T-cell (primary cell): ENCODE results near the gene HOXD12. TPM values are rescaled to one million over a fixed set of nuclear protein-coding genes. Genes with fewer than 3 reads are reported as not detected.

ENCODE experiments used
- ATAC-seq, 4 experiments: fragments of 200-7000 bp in 3 of 4; fragments of 150-1000 bp in 1 of 4; cut with Tn5 transposase; replicated peaks in 1 of 4; 1 replicate in 3 of 4; 2 replicates in 1 of 4; pipeline ENCODE4 v1.10.0; 2021; ENCODE audit warnings: moderate library complexity in 3 of 4, mild to moderate bottlenecking in 2 of 4, moderate number of reproducible peaks in 1 of 4
- CTCF ChIA-PET, 2 donors: fragments of 300-600 bp; sonication (Branson Sonifier 250); formaldehyde crosslinking; loops; one replicate each; lab custom pipeline; 2022; ENCODE audit warnings: antibody characterized with exemption in 2 of 2; lab: Charles Lee
- POLR2A ChIA-PET, 2 donors: fragments of 300-600 bp; sonication (Branson Sonifier 250); formaldehyde crosslinking; loops; one replicate each; lab custom pipeline; 2022; ENCODE audit warnings: antibody characterized with exemption in 2 of 2; lab: Charles Lee
- DNase-seq, 35 experiments: peaks; one replicate each; pipeline versions ENCODE4 v3.0.0 to v3.0.0-alpha.2; 2013 to 2023
- H3K27ac ChIP-seq: one replicate; pipeline ENCODE4 v1.5.1; 2013; ENCODE audit warnings: low read length
- H3K27me3 ChIP-seq, 2 experiments: replicated peaks in 1 of 2; 1 replicate in 1 of 2; 2 replicates in 1 of 2; pipeline versions ENCODE4 v1.6.1 to v1.7.0; 2013; ENCODE audit warnings: low read length in 1 of 2, mixed read lengths in 1 of 2; ENCODE audit not compliant: control insufficient read depth in 2 of 2, insufficient read depth in 2 of 2; ENCODE audit errors: extremely low read depth in 1 of 2
- H3K36me3 ChIP-seq, 2 donors: 1 replicate in 1 of 2; 2 replicates in 1 of 2; pipeline versions ENCODE4 v1.6.1 to v1.7.0; 2013; ENCODE audit warnings: low read length in 1 of 2; ENCODE audit not compliant: control insufficient read depth in 2 of 2, insufficient read depth in 1 of 2; ENCODE audit errors: extremely low read depth in 1 of 2
- H3K4me1 ChIP-seq, 2 experiments: 1 replicate in 1 of 2; 2 replicates in 1 of 2; pipeline versions ENCODE4 v1.6.1 to v1.7.0; 2013; ENCODE audit warnings: low read length in 2 of 2, mixed read lengths in 1 of 2; ENCODE audit not compliant: insufficient read depth in 2 of 2, control insufficient read depth in 1 of 2; ENCODE audit errors: extremely low read depth in 1 of 2
- H3K4me3 ChIP-seq, 2 donors: 1 replicate in 1 of 2; 2 replicates in 1 of 2; pipeline versions ENCODE4 v1.5.1 to v1.7.0; 2013; ENCODE audit warnings: mild to moderate bottlenecking in 2 of 2, low read length in 1 of 2, moderate library complexity in 1 of 2; ENCODE audit not compliant: control insufficient read depth in 1 of 2; ENCODE audit errors: extremely low read depth in 1 of 2
- H3K9me3 ChIP-seq: 2 replicates; pipeline ENCODE4 v1.7.0; 2013
- H3K27ac Mint-ChIP-seq, 2 donors: one replicate each; pipeline ENCODE4 v1.8.0; 2020 to 2021; ENCODE audit warnings: mild to moderate bottlenecking in 2 of 2, mixed read lengths in 2 of 2
- H3K27me3 Mint-ChIP-seq, 2 donors: one replicate each; pipeline ENCODE4 v1.8.0; 2021 to 2022; ENCODE audit warnings: mixed read lengths in 2 of 2
- H3K36me3 Mint-ChIP-seq: one replicate; pipeline ENCODE4 v1.8.0; 2021; ENCODE audit warnings: mixed read lengths
- H3K4me1 Mint-ChIP-seq, 3 donors: one replicate each; pipeline ENCODE4 v1.8.0; 2020 to 2022; ENCODE audit warnings: mixed read lengths in 3 of 3, mild to moderate bottlenecking in 1 of 3
- H3K4me3 Mint-ChIP-seq, 3 donors: one replicate each; pipeline ENCODE4 v1.8.0; 2020 to 2022; ENCODE audit warnings: mild to moderate bottlenecking in 3 of 3, mixed read lengths in 3 of 3, moderate library complexity in 3 of 3
- H3K9me3 Mint-ChIP-seq, 3 donors: one replicate each; pipeline ENCODE4 v1.8.0; 2020 to 2022; ENCODE audit warnings: mixed read lengths in 3 of 3
- WGBS: methylation state at CpG from one replicate; pipeline ENCODE4 v1.1.5; 2013; ENCODE audit warnings: missing lambda C conversion rate; ENCODE audit not compliant: insufficient coverage; 5-methylcytosine and 5-hydroxymethylcytosine counted together
- total RNA-seq, 35 experiments: library from RNA in 6 of 35; stranded (reverse) in 6 of 35; fragments of 120-200 nt in 1 of 35; gene quantifications; one replicate each; pipeline versions ENCODE4 v1.2.1 to v1.2.4 and lab custom pipeline; 2013 to 2026

Gene HOXD12
- total RNA-seq (not detected), total RNA-seq (lab: John Stamatoyannopoulos, UW) (0 to 0.12 (median 0) reads per million in 29 experiments)
- total RNA-seq (2013) = not detected

GRCh38 chr2:176099728-176100546, at the start of gene HOXD12:
TSS of gene HOXD12 (plus strand) at chr2:176099795. CDS start at chr2:176099802, 7 bp downstream.
- ATAC-seq = no peak
- no peaks in the 10 kb centered on the region for H3K36me3 Mint-ChIP-seq
- no peaks in the 10 kb centered on the region for H3K9me3 ChIP-seq
- peak in 1 of 35 experiments; percentile 18 for DNase-seq
- H3K4me3 ChIP-seq = no peak within 1 kb of the TSS
- ChIA-PET CTCF (interaction anchor here in 1 of 2 donors (0.5 kb wide), 1 partner anchor 730 kb away, joined by 8 read pairs; no protein-coding TSS in a partner anchor), POLR2A (no interaction called here)
- H3K36me3 ChIP-seq = no peaks in the 10 kb centered on the region
- H3K4me1 Mint-ChIP-seq = peaks cover 19 to 29% (median 24%) of the 10 kb centered on the region in 3 donors
- peaks cover 8 to 26% of the 10 kb centered on the region in 2 experiments for H3K4me1 ChIP-seq
- H3K27me3 ChIP-seq = peaks cover 35 to 83% of the 10 kb centered on the region in 2 experiments
- H3K27ac Mint-ChIP-seq = no peak within 1 kb of the TSS
- 13% methylated on average over 70 of the region's 70 CpGs for WGBS
- no peak within 1 kb of the TSS for H3K27ac ChIP-seq
- H3K9me3 Mint-ChIP-seq = no peaks in the 10 kb centered on the region
- peak within 1 kb of the TSS in 1 of 3 donors; percentile 75 for H3K4me3 Mint-ChIP-seq
- peaks cover 86 to 93% of the 10 kb centered on the region in 2 donors for H3K27me3 Mint-ChIP-seq

GRCh38 chr2:176056406-176056805, 43.2 kb upstream of the HOXD12 start:
- Histone ChIP-seq H3K4me1 (no peaks in the 10 kb centered on the region), H3K27ac (no peak overlapping the region), H3K4me3 (no peak overlapping the region), H3K36me3 (no peaks in the 10 kb centered on the region), H3K27me3 (peaks cover 4 to 10% of the 10 kb centered on the region in 2 experiments), H3K9me3 (no peaks in the 10 kb centered on the region)
- POLR2A ChIA-PET = no interaction called here
- H3K27ac Mint-ChIP-seq = no peak overlapping the region
- no peak overlapping the region for H3K4me3 Mint-ChIP-seq
- CTCF ChIA-PET = no interaction called here
- WGBS = no CpG with 5 or more reads among the region's 1 CpG
- no peaks in the 10 kb centered on the region for H3K36me3 Mint-ChIP-seq
- DNase-seq (no peak), ATAC-seq (no peak)
- peaks cover 39 to 58% of the 10 kb centered on the region in 2 donors for H3K27me3 Mint-ChIP-seq
- H3K4me1 Mint-ChIP-seq = no peaks in the 10 kb centered on the region
- no peaks in the 10 kb centered on the region for H3K9me3 Mint-ChIP-seq

- no peak overlapping the region for H3K27ac ChIP-seq
- peaks cover 10 to 14% (median 12%) of the 10 kb centered on the region in 3 donors for H3K4me1 Mint-ChIP-seq
- DNase-seq (no peak), ATAC-seq (no peak)
- CTCF ChIA-PET = no interaction called here
- WGBS = no CpG with 5 or more reads among the region's 2 CpGs
- no peaks in the 10 kb centered on the region for H3K36me3 ChIP-seq
- H3K4me1 ChIP-seq = peaks cover 0 to 13% of the 10 kb centered on the region in 2 experiments
- POLR2A ChIA-PET = no interaction called here
- no peak overlapping the region for H3K27ac Mint-ChIP-seq
- no peaks in the 10 kb centered on the region for H3K9me3 ChIP-seq
- no peak overlapping the region for H3K4me3 Mint-ChIP-seq
- peaks cover 54 to 67% of the 10 kb centered on the region in 2 donors for H3K27me3 Mint-ChIP-seq
- peaks cover 30 to 36% of the 10 kb centered on the region in 2 experiments for H3K27me3 ChIP-seq
- no peaks in the 10 kb centered on the region for H3K9me3 Mint-ChIP-seq
- no peaks in the 10 kb centered on the region for H3K36me3 Mint-ChIP-seq
- H3K4me3 ChIP-seq = no peak overlapping the region
Observed at GRCh38 chr2:176063958-176064357, 35.6 kb upstream of the HOXD12 start.

- CTCF ChIA-PET = no interaction called here
- Histone ChIP-seq H3K4me3 (no peak overlapping the region), H3K9me3 (no peaks in the 10 kb centered on the region), H3K36me3 (no peaks in the 10 kb centered on the region), H3K27ac (no peak overlapping the region), H3K4me1 (peaks cover 0 to 13% of the 10 kb centered on the region in 2 experiments), H3K27me3 (peaks cover 34 to 63% of the 10 kb centered on the region in 2 experiments)
- WGBS = 13% methylated on average over 51 of the region's 56 CpGs
- ATAC-seq (no peak), DNase-seq (no peak)
- Mint-ChIP-seq H3K27me3 (peaks cover 73 to 74% of the 10 kb centered on the region in 2 donors), H3K36me3 (no peaks in the 10 kb centered on the region), H3K4me1 (peaks cover 10 to 14% (median 12%) of the 10 kb centered on the region in 3 donors), H3K9me3 (no peaks in the 10 kb centered on the region), H3K27ac (no peak overlapping the region), H3K4me3 (peak overlapping the region in 1 of 3 donors; percentile 12)
- POLR2A ChIA-PET = interaction anchor here in 1 of 2 donors (0.6 kb wide), 1 partner anchor 8 kb away, joined by 5 read pairs; no protein-coding TSS in a partner anchor
Observed at GRCh38 chr2:176066645-176067588, 32.7 kb upstream of the HOXD12 start.

GRCh38 chr2:176067589-176068418, 31.8 kb upstream of the HOXD12 start:
- Mint-ChIP-seq H3K4me1 (peaks cover 10 to 16% (median 12%) of the 10 kb centered on the region in 3 donors), H3K27me3 (peaks cover 72 to 74% of the 10 kb centered on the region in 2 donors), H3K9me3 (no peaks in the 10 kb centered on the region), H3K36me3 (no peaks in the 10 kb centered on the region), H3K27ac (no peak overlapping the region), H3K4me3 (peak overlapping the region in 1 of 3 donors; percentile 8)
- H3K27me3 ChIP-seq = peaks cover 29 to 72% of the 10 kb centered on the region in 2 experiments
- CTCF ChIA-PET = no interaction called here
- H3K9me3 ChIP-seq = no peaks in the 10 kb centered on the region
- DNase-seq (no peak), ATAC-seq (no peak)
- H3K36me3 ChIP-seq = no peaks in the 10 kb centered on the region
- no peak overlapping the region for H3K4me3 ChIP-seq
- POLR2A ChIA-PET = no interaction called here
- H3K27ac ChIP-seq = no peak overlapping the region
- 10% methylated on average over 22 of the region's 38 CpGs for WGBS
- peaks cover 0 to 13% of the 10 kb centered on the region in 2 experiments for H3K4me1 ChIP-seq
